Vagina (tissue), 2 donors: Measurements from ENCODE around the gene OXSR1. TPM values are rescaled to one million over a fixed set of nuclear protein-coding genes. Genes with fewer than 3 reads are reported as not detected.
"Not testable (repeated sequence)": the region's sequence is repeated elsewhere in the genome, so short reads cannot be mapped to it uniquely, and the experiment has no call there.

Source experiments
- DNase-seq, 2 donors: peaks; one replicate each; pipeline ENCODE4 v3.0.0-alpha.2; 2017; ENCODE audit errors: extremely low spot score in 2 of 2
- H3K27ac ChIP-seq: fragments of 200-600 bp; sonication (generic); one replicate; pipeline ENCODE4 v1.5.1; 2019
- H3K27me3 ChIP-seq: fragments of 200-600 bp; sonication (generic); one replicate; pipeline ENCODE4 v1.5.1; 2019
- H3K36me3 ChIP-seq, 2 donors: fragments of 200-600 bp; sonication (generic); one replicate each; pipeline ENCODE4 v1.5.1; 2017 to 2019
- H3K4me1 ChIP-seq: fragments of 200-600 bp; sonication (generic); one replicate; pipeline ENCODE4 v1.5.1; 2019
- H3K4me3 ChIP-seq, 2 donors: fragments of 200-600 bp; sonication (generic); 1 replicate in 1 of 2; 2 replicates in 1 of 2; pipeline ENCODE4 v1.5.1; 2016 to 2019
- H3K9me3 ChIP-seq: fragments of 200-600 bp; sonication (generic); one replicate; pipeline ENCODE4 v1.5.1; 2019
- POLR2A ChIP-seq, 2 donors: fragments of 450-650 bp; IDR thresholded peaks; one replicate each; pipeline ENCODE4 v1.6.1; 2017; ENCODE audit warnings: antibody characterized with exemption in 2 of 2, mild to moderate bottlenecking in 2 of 2, moderate library complexity in 2 of 2
- POLR2AphosphoS5 ChIP-seq, 2 donors: sonication (generic); formaldehyde crosslinking; IDR thresholded peaks; one replicate each; pipeline ENCODE4 v1.9.0; 2017; ENCODE audit warnings: antibody characterized with exemption in 2 of 2, mild to moderate bottlenecking in 2 of 2, low read depth in 1 of 2; ENCODE audit not compliant: insufficient read depth in 1 of 2
- intact Hi-C: fragments of 100-400 bp; cut with DNase I; formaldehyde crosslinking; loops from one replicate; pipeline ENCODE4 v1.15.1; 2023
- total RNA-seq: library from RNA; depleted of rRNA; stranded (reverse); fragments of >200 nt; gene quantifications from one replicate; pipeline ENCODE4 v1.2.3, GENCODE V29; 2016
- TF ChIP-seq, protein P1 (sequence below), 3 experiments: fragments of 450-650 bp in 2 of 3; fragments of 200-600 bp in 1 of 3; sonication (generic) in 1 of 3; IDR thresholded peaks; one replicate each; pipeline ENCODE4 v1.5.1; 2017 to 2019; ENCODE audit warnings: antibody characterized with exemption in 3 of 3, mild to moderate bottlenecking in 2 of 3, moderate library complexity in 2 of 3

Gene OXSR1
- total RNA-seq, 1 donor from 2014 or later: 22.8 TPM

GRCh38 chr3:38154625-38155255 lies 10.6 kb upstream of the OXSR1 start:
- DNase-seq: peak in 1 of 2 donors; percentile 82
- no peaks in the 10 kb centered on the region for H3K36me3 ChIP-seq
- TF ChIP-seq, protein P1, sequence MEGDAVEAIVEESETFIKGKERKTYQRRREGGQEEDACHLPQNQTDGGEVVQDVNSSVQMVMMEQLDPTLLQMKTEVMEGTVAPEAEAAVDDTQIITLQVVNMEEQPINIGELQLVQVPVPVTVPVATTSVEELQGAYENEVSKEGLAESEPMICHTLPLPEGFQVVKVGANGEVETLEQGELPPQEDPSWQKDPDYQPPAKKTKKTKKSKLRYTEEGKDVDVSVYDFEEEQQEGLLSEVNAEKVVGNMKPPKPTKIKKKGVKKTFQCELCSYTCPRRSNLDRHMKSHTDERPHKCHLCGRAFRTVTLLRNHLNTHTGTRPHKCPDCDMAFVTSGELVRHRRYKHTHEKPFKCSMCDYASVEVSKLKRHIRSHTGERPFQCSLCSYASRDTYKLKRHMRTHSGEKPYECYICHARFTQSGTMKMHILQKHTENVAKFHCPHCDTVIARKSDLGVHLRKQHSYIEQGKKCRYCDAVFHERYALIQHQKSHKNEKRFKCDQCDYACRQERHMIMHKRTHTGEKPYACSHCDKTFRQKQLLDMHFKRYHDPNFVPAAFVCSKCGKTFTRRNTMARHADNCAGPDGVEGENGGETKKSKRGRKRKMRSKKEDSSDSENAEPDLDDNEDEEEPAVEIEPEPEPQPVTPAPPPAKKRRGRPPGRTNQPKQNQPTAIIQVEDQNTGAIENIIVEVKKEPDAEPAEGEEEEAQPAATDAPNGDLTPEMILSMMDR (IDR thresholded peaks at IDR 0.05): no peak
- TF ChIP-seq POLR2AphosphoS5 (IDR thresholded peaks at IDR 0.05; ENCODE audit: insufficient read depth in 1 of 2, low read depth in 1 of 2) (peak in 1 of 2 donors; percentile 22), POLR2A (IDR thresholded peaks at IDR 0.05) (no peak)
- no peak overlapping the region for H3K4me3 ChIP-seq
- H3K9me3 ChIP-seq: no peaks in the 10 kb centered on the region
- H3K27ac ChIP-seq: no peak overlapping the region
- intact Hi-C loops: no loop called here
- no peaks in the 10 kb centered on the region for H3K4me1 ChIP-seq
- H3K27me3 ChIP-seq: no peaks in the 10 kb centered on the region

DNA sequence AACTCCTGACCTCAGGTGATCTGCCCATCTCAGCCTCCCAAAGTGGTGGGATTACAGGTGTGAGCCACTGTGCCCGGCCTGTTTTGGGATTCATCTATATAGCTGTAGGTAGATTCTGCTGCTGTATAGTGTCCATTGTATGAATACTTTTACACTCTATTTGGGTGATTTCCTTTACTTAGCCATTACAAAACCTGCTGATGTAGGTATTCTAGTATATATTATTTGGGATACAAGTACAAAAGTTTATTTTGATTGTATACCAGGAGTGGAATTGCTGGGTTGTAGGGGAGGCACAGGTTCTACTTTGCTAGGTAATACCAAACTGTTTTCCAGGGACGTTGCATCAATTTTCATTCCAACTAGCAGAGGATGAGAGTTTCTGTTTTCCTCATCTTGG lies 9.5 kb upstream of the OXSR1 start:
- TF ChIP-seq POLR2AphosphoS5 (IDR thresholded peaks at IDR 0.05; ENCODE audit: insufficient read depth in 1 of 2, low read depth in 1 of 2): no peak
- no peak for DNase-seq
- H3K36me3 ChIP-seq: no peaks in the 10 kb centered on the region
- H3K9me3 ChIP-seq: no peaks in the 10 kb centered on the region
- intact Hi-C loops: no loop called here
- no peak overlapping the region for H3K27ac ChIP-seq
- no peaks in the 10 kb centered on the region for H3K27me3 ChIP-seq
- no peak overlapping the region for H3K4me3 ChIP-seq
- H3K4me1 ChIP-seq: no peaks in the 10 kb centered on the region

DNA sequence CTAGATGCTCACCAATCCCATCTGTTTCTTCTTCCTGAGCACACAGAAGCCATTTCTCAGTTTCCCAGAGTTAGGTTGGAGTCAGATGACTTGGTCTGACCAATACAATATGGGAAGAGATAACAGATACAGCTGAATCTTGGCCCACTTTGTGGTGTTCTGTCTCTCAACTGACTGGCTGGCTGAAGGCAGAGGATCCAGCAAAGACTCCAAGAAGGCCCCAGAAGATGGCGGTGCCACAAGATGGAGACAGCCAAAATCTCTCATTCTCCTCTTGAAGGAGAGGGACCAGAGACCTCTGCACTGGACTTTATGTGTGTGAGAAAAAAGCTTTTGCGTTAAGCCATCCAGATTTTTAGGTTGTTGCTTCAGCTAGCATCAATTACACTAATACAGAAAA lies 8.2 kb upstream of the OXSR1 start:
- H3K36me3 ChIP-seq: no peaks in the 10 kb centered on the region
- H3K27ac ChIP-seq: no peak overlapping the region
- intact Hi-C loops: no loop called here
- H3K9me3 ChIP-seq: no peaks in the 10 kb centered on the region
- no peaks in the 10 kb centered on the region for H3K27me3 ChIP-seq
- no peaks in the 10 kb centered on the region for H3K4me1 ChIP-seq
- TF ChIP-seq, protein P1 (IDR thresholded peaks at IDR 0.05): no peak
- TF ChIP-seq POLR2A (IDR thresholded peaks at IDR 0.05) (no peak), POLR2AphosphoS5 (IDR thresholded peaks at IDR 0.05; ENCODE audit: insufficient read depth in 1 of 2, low read depth in 1 of 2) (no peak)
- H3K4me3 ChIP-seq: no peak overlapping the region
- DNase-seq: peak in 1 of 2 donors; percentile 32

DNA sequence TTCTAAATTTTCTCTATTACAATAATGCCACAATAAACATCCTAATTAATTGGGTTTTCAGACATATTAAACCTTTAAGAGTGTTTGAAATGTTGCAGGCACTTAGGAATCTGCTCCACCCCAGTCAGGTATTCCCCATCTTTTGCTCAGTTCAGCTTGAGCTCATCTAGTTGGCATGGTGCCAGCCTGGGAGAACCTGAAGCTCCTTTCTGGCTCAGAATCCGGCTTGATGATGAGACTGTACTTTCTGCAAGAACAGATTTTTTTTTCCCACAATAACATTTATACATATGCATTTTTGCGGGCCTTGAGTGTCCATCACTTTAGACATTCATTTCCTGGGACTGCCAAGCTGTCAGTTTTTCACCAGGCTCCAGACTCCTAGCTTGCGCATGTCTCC lies 7.7 kb upstream of the OXSR1 start:
- intact Hi-C loops: no loop called here
- Histone ChIP-seq H3K27ac (no peak overlapping the region), H3K36me3 (no peaks in the 10 kb centered on the region), H3K4me3 (no peak overlapping the region), H3K9me3 (no peaks in the 10 kb centered on the region), H3K4me1 (no peaks in the 10 kb centered on the region), H3K27me3 (no peaks in the 10 kb centered on the region)
- TF ChIP-seq POLR2A (IDR thresholded peaks at IDR 0.05) (no peak), POLR2AphosphoS5 (IDR thresholded peaks at IDR 0.05; ENCODE audit: insufficient read depth in 1 of 2, low read depth in 1 of 2) (no peak)
- TF ChIP-seq, protein P1 (IDR thresholded peaks at IDR 0.05): no peak
- peak in 1 of 2 donors; percentile 72 for DNase-seq

- Histone ChIP-seq H3K9me3 (no peaks in the 10 kb centered on the region), H3K4me1 (no peaks in the 10 kb centered on the region), H3K36me3 (no peaks in the 10 kb centered on the region), H3K4me3 (no peak overlapping the region), H3K27ac (no peak overlapping the region), H3K27me3 (no peaks in the 10 kb centered on the region)
- peak in 1 of 2 donors; percentile 40 for DNase-seq
- intact Hi-C loops: no loop called here
- TF ChIP-seq POLR2A (IDR thresholded peaks at IDR 0.05) (no peak), POLR2AphosphoS5 (IDR thresholded peaks at IDR 0.05; ENCODE audit: insufficient read depth in 1 of 2, low read depth in 1 of 2) (no peak)
- TF ChIP-seq, protein P1 (IDR thresholded peaks at IDR 0.05): no peak
Measured at GRCh38 chr3:38158472-38158871, 6.9 kb upstream of the OXSR1 start.

GRCh38 chr3:38160704-38161103 lies 4.6 kb upstream of the OXSR1 start:
- H3K4me3 ChIP-seq, H3K4me1 ChIP-seq, intact Hi-C loops, H3K27me3 ChIP-seq, H3K36me3 ChIP-seq, H3K9me3 ChIP-seq, H3K27ac ChIP-seq, DNase-seq: not testable (repeated sequence)
